ENCODE data around the gene NBEA.
"Not testable (repeated sequence)": the region's sequence is repeated elsewhere in the genome, so short reads cannot be mapped to it uniquely, and the experiment has no call there.

NBEA gene

GRCh38 chr13:35388441-35389355 is 446.6 kb downstream of the NBEA start:
- H3K4me3 ChIP-seq (ENCODE audit: low read depth, low read length) = no peak overlapping the region
- no peak for TF ChIP-seq CTCF (conservative IDR thresholded peaks at IDR 0.05; ENCODE audit: low read depth, low read length)
- peak; percentile 37 for DNase-seq (ENCODE audit: low read depth)

GRCh38 chr13:35389535-35389934 is 447.5 kb downstream of the NBEA start:
- DNase-seq (ENCODE audit: low read depth) = no peak
- TF ChIP-seq CTCF (conservative IDR thresholded peaks at IDR 0.05; ENCODE audit: low read depth, low read length) = no peak
- H3K4me3 ChIP-seq (ENCODE audit: low read depth, low read length) = no peak overlapping the region

- no peak for DNase-seq (ENCODE audit: low read depth)
- no peak for TF ChIP-seq CTCF (conservative IDR thresholded peaks at IDR 0.05; ENCODE audit: low read depth, low read length)
- no peak overlapping the region for H3K4me3 ChIP-seq (ENCODE audit: low read depth, low read length)
Measured at GRCh38 chr13:35392768-35393167, 450.7 kb downstream of the NBEA start.

GRCh38 chr13:35393886-35394285 is 451.8 kb downstream of the NBEA start:
- DNase-seq (ENCODE audit: low read depth) = no peak
- no peak overlapping the region for H3K4me3 ChIP-seq (ENCODE audit: low read depth, low read length)
- no peak for TF ChIP-seq CTCF (conservative IDR thresholded peaks at IDR 0.05; ENCODE audit: low read depth, low read length)

GRCh38 chr13:35408285-35408684 is 466.2 kb downstream of the NBEA start:
- not testable (repeated sequence) for H3K4me3 ChIP-seq (ENCODE audit: low read depth, low read length); DNase-seq (ENCODE audit: low read depth)

- H3K4me3 ChIP-seq (ENCODE audit: low read depth, low read length) = no peak overlapping the region
- no peak for DNase-seq (ENCODE audit: low read depth)
- no peak for TF ChIP-seq CTCF (conservative IDR thresholded peaks at IDR 0.05; ENCODE audit: low read depth, low read length)
Measured at GRCh38 chr13:35411059-35411744, 469.1 kb downstream of the NBEA start.

- no peak for DNase-seq (ENCODE audit: low read depth)
- no peak for TF ChIP-seq CTCF (conservative IDR thresholded peaks at IDR 0.05; ENCODE audit: low read depth, low read length)
Measured at GRCh38 chr13:35448465-35448864, 506.4 kb downstream of the NBEA start.

More at GRCh38 chr13:35448465-35448864, 506.4 kb downstream of the NBEA start:
- H3K4me3 ChIP-seq (ENCODE audit: low read depth, low read length) = no peak overlapping the region

All from choroid plexus epithelial cell (primary cell).